ENCODE data around the gene PARP12. TPM values are rescaled to one million over a fixed set of nuclear protein-coding genes. Genes with fewer than 3 reads are reported as not detected.
A peak's percentile ranks its signal among the peaks of the same experiment; 100 is the strongest.

Gene PARP12
- total RNA-seq, 1 donor from 2014 or later, result 3.4 TPM

DNA sequence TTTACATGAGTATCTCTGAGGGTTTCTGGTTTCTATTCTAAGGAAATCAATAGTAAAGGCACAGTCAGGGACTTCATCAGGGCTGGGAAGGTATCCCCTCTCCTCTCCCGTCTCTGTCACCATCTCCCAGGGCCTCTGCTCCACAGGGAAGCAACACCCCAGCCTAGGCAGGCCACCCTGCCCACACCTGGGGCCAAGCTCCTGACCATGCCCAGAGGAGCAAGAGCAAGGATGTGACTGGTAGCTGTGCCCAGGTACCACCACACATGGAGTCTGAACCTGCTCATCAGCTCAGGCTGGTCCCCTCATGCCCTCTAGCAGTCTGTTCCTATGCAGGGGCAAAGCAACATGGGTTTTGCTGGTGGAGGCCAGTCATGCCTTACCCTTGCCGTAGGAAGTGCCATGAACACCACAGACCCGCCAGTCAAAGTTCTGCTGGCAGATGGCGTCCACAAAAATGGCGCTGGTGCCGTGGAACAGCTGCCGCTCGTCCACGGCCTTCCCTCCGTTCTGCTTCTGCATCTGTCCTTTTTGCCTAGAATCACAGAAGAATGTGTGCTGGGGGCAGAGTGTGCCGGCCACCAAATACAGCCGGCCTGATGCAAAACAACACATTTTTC, 36.8 kb downstream of the PARP12 start:
- peaks cover 14% of the 10 kb centered on the region for H3K27me3 Mint-ChIP-seq
- no peaks in the 10 kb centered on the region for H3K4me1 Mint-ChIP-seq (ENCODE audit: low read depth)
- no peaks in the 10 kb centered on the region for H3K36me3 Mint-ChIP-seq (ENCODE audit: insufficient read depth)
- no peak overlapping the region for H3K4me3 Mint-ChIP-seq (ENCODE audit: low read depth)
- no peak overlapping the region for H3K27ac Mint-ChIP-seq
- no peak for DNase-seq (ENCODE audit: low spot score, unreplicated experiment)
- no peaks in the 10 kb centered on the region for H3K9me3 Mint-ChIP-seq (ENCODE audit: low read depth)
- TF ChIP-seq CTCF (IDR thresholded peaks at IDR 0.05; ENCODE audit: unreplicated experiment), result no peak

- no peaks in the 10 kb centered on the region for H3K36me3 Mint-ChIP-seq (ENCODE audit: insufficient read depth)
- no peak for DNase-seq (ENCODE audit: low spot score, unreplicated experiment)
- H3K4me1 Mint-ChIP-seq (ENCODE audit: low read depth), result no peaks in the 10 kb centered on the region
- peaks cover 14% of the 10 kb centered on the region for H3K27me3 Mint-ChIP-seq
- H3K4me3 Mint-ChIP-seq (ENCODE audit: low read depth), result no peak overlapping the region
- no peak overlapping the region for H3K27ac Mint-ChIP-seq
- H3K9me3 Mint-ChIP-seq (ENCODE audit: low read depth), result no peaks in the 10 kb centered on the region
- TF ChIP-seq CTCF (IDR thresholded peaks at IDR 0.05; ENCODE audit: unreplicated experiment), result no peak
Observed at GRCh38 chr7:140025241-140025640, 37.5 kb downstream of the PARP12 start.

- Mint-ChIP-seq H3K9me3 (ENCODE audit: low read depth) (no peaks in the 10 kb centered on the region), H3K36me3 (ENCODE audit: insufficient read depth) (no peaks in the 10 kb centered on the region), H3K27me3 (peaks cover 18% of the 10 kb centered on the region), H3K4me1 (ENCODE audit: low read depth) (no peaks in the 10 kb centered on the region), H3K27ac (no peak overlapping the region), H3K4me3 (ENCODE audit: low read depth) (no peak overlapping the region)
- DNase-seq (ENCODE audit: low spot score, unreplicated experiment), result no peak
- no peak for TF ChIP-seq CTCF (IDR thresholded peaks at IDR 0.05; ENCODE audit: unreplicated experiment)
Observed at GRCh38 chr7:140024585-140024984, 38.2 kb downstream of the PARP12 start.

DNA sequence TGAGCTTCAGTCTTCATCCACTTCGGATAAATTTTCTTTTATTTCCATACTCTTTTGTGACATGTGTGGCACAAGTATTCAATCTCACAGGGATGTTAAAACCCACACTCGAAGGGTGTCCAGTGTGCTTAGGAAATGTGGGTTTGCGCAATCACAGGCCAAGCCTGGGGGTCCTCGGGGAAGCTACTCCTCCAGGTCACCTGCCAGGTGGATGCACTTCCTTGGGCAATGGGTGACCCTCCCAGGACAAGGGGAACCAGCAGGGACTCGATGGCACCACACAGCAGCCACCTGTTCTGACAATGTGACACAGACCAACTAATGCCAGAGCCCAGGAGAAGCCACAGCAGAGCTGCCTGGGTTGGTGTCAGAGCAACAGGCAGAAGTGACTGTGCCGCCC, 39.0 kb downstream of the PARP12 start:
- TF ChIP-seq CTCF (IDR thresholded peaks at IDR 0.05; ENCODE audit: unreplicated experiment), result no peak
- Mint-ChIP-seq H3K4me1 (ENCODE audit: low read depth) (no peaks in the 10 kb centered on the region), H3K9me3 (ENCODE audit: low read depth) (no peaks in the 10 kb centered on the region), H3K27ac (no peak overlapping the region), H3K27me3 (peaks cover 24% of the 10 kb centered on the region), H3K4me3 (ENCODE audit: low read depth) (no peak overlapping the region), H3K36me3 (ENCODE audit: insufficient read depth) (no peaks in the 10 kb centered on the region)
- no peak for DNase-seq (ENCODE audit: low spot score, unreplicated experiment)

- Mint-ChIP-seq H3K27me3 (peaks cover 25% of the 10 kb centered on the region), H3K27ac (peak overlapping the region; percentile 33), H3K9me3 (ENCODE audit: low read depth) (no peaks in the 10 kb centered on the region), H3K4me1 (ENCODE audit: low read depth) (no peaks in the 10 kb centered on the region), H3K36me3 (ENCODE audit: insufficient read depth) (no peaks in the 10 kb centered on the region), H3K4me3 (ENCODE audit: low read depth) (no peak overlapping the region)
- DNase-seq (ENCODE audit: low spot score, unreplicated experiment), result no peak
- TF ChIP-seq CTCF (IDR thresholded peaks at IDR 0.05; ENCODE audit: unreplicated experiment), result no peak
Observed at GRCh38 chr7:140022582-140023211, 40.1 kb downstream of the PARP12 start.
